Left lobe of liver (tissue), 2 donors: Measurements from ENCODE around the gene HIGD1C. TPM values are rescaled to one million over a fixed set of nuclear protein-coding genes. Genes with fewer than 3 reads are reported as not detected.
A peak's percentile ranks its signal among the peaks of the same experiment; 100 is the strongest.

Source experiments
- ATAC-seq: fragments of 200-7000 bp; cut with Tn5 transposase; one replicate; pipeline ENCODE4 v1.9.1; 2020; ENCODE audit warnings: mild to moderate bottlenecking, moderate library complexity
- DNase-seq: peaks from one replicate; pipeline ENCODE4 v3.0.0-alpha.2; 2020; ENCODE audit warnings: low spot score
- total RNA-seq: library from RNA; stranded (reverse); gene quantifications from one replicate; pipeline ENCODE4 v1.2.1, GENCODE V29; 2021
- donor health status: DM: no; HTN: no; CAD: no; lungs with moderate emphysema.
- donor health status: DM: no; HTN: yes; CAD: no.

HIGD1C gene
- total RNA-seq, 1 donor from 2014 or later: not detected

DNA sequence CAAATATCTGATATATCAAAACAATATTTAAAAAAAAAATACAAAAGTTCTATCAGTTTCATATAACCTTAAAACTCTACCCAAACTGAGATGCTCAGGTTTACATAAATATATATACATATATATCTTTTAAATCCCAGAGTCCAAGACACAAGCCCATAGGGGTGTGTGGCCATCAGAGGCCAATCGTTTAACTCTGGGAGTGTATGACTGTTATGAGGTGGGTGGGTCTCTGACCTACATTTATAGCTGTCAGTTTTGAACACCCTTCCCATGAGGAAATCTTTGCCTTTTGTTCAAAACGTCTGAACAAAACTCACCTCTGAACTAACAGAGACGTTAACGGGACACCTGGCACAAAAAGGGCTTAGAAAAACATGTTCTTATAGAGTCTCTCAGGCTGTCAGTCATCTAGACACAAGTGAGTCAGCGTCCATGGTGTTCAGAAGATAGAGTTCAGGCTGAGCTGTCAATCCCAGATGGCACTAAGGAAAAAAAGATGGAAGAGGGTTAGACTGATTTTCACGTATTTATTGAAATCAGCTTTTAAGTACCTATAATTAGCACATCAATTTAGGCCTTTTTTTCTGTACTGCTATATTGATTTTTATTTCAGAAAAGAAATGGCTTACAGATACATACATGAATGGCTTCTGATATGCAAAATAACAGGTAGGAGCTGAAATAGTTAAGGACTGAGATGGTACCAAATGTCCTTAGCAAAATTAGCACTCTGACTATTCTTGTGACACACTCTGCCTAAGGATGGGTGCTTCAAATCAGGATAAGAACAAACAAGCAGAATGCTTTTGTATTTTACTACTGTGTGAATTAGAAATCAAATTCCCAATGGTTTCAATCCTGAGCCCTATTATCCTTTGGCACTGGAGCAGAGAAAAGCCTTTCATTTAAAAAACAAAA, 29.2 kb downstream of the HIGD1C start:
- ATAC-seq (no peak), DNase-seq (no peak)

DNA sequence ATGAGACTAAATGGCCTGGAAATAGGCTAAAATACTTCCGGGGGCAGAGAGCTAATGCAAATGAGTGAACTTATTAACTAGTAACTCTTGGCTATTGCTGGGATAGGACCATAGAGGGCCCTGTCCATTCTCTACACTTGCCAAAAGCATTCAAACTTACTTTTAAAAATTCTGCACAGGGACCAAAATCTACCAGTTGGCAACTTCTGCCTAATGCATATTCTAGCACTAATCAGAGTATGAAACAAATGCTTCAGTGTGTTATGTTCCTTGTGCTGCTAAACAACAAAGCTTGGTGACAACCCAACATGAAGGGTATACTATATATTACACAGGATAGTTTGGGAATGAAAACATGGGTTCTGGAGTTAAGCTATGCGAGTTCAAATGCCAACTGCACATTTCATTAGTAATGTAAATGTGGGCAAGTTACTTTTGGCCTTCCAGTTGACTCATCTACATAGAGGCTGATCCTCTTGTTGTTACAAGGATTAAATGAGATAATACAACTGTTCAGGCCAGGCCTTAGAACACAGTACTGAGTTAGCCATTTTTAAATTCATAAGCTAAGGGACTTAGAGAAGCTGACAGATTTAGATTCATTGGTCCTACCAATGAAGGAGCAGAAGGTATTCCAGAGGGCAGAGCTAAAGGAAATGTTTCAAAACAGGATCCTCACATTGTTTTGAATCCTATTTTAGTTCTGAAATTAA, 32.4 kb downstream of the HIGD1C start:
- DNase-seq: no peak
- ATAC-seq: no peak

DNA sequence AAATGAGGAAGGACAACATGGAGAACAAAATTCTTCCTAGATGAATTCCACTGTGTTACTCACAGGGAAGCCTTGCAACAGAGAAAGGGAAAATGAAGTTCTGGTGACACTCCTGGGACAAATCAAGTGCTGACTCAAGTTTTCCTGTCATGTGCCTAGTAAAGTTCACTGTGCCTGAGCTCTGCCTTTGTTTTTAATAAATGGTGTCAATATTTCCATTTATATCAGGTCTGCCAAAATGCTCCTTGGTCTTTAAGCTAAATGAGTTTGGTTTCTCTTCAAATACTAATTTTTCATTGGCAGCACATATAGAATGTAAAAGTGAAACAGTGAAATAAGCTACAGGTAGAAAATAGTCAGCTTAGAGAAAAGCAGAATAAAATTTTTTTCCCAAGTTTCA, 33.0 kb downstream of the HIGD1C start:
- ATAC-seq (peak; percentile 67), DNase-seq (no peak)

DNA sequence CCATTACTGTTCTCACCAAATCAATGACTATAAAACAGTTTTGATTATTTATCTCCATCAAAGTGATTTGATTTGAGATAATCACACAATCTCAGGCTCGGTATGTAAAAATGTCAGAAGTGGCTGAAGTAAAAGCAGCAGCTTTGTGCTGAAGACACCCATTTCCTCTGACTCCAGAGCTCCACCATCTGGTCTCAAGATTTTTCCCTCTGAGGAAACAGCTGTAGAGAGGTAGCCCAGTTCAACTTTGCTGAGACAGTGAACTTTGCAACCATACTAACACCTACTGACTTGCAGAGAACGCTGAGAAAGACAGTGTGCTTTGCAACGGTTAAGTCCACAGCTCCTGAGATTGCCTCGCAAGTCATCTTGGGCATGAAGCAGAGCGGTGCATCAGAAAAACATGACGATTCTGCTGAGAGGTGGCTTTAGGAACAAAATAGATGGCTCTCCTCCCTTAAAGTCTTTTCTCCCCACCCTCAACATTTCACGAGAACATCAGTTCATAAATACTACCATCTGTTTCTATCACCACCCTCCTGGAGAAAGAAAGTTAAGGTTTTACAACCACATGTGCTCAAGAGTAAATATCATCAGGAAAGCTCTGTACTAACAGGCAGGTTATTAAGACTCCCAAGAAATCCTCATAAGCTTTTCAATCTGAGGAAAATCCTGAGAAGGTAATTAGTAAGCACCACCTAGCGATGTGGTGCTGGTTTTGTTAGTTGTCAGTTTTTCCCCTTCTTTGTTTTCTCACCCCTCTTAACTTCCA, 34.8 kb downstream of the HIGD1C start:
- ATAC-seq: peak; percentile 95

DNA sequence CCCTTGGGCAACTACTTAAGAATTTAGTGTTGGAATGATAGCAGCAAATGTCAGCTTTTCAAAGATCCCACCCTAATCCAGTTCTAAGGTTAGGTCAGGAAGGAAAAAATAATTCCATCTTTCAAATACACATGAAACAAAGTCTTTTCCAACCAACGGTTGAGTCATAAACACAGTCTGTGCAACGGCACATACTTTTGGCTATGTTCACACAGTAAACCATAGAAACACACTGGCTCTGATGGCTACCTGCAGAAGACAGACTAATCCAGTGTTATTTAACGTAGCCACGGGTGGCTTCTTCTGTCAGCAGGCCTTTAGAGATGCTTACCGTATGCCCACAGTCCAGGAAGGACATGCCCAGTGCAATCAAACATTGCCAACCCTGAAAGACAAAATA, 35.7 kb downstream of the HIGD1C start:
- no peak for ATAC-seq

More for the DNA sequence above, 34.8 kb downstream of the HIGD1C start:
- DNase-seq: peak; percentile 58

DNA sequence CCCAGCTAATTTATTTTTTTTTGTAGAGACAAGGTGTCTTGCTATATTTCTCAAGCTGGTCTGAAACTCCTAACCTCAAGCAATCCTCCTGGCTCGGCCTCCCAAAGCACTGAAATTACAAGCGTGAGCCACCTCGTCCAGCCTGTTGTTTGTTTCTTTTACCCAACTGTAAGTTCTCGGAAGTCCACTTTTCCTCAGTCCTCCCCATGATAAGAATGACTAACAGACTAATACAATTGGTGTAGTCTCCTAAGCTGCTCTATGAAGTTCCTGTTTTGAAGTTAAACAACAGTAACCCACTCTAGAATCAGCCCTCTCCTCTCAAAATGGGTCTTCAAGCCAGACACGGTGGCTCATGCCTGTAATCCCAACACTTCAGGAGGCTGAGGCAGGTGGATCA, 36.5 kb downstream of the HIGD1C start:
- no peak for DNase-seq
- ATAC-seq: no peak

More for the DNA sequence above, 35.7 kb downstream of the HIGD1C start:
- no peak for DNase-seq

DNA sequence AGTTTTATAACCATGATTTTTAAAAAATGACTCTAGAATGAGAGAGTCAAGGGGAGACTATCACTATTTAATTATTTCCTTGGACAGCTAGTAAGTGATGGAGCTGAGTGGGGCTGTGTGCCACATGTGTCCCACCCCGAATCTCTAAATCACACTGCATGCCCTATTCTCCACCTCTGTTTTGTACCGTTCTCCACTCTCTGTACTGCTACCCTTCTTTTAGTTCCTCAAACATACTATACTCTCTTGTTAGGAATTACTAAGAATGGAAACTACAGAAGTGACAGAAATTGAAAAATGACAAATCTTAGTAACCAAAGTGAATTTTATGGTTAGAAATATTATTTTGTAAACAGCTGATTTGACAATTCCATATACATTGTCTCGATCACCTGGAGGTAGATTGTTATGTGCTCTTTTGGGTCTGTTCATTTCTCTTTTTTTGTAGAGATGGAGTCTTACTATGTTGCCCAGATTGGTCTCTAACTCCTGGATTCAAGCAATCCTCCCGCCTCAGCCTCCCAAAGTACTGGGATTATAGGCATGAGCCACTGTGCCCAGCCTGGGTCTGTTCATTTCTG, 37.9 kb downstream of the HIGD1C start:
- ATAC-seq (no peak), DNase-seq (no peak)

DNA sequence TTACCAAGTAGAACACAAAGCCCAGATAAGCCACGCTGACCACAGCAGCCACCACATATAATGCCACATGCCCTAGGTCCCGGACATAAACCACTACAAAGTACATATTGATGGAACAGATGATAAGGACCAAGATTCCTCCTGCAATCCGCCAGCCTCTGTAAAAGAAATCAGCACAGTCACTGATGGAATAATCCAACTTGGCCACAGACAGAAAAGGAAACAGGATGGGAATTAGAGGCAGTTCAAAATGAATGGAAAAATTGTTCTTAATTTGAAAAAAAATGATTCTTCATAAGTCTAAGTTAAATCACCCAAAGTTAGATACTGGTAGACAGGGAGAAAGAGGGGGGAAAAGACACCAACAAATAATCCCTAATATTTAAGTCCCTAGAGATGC, 38.4 kb downstream of the HIGD1C start:
- no peak for ATAC-seq
- DNase-seq: no peak

DNA sequence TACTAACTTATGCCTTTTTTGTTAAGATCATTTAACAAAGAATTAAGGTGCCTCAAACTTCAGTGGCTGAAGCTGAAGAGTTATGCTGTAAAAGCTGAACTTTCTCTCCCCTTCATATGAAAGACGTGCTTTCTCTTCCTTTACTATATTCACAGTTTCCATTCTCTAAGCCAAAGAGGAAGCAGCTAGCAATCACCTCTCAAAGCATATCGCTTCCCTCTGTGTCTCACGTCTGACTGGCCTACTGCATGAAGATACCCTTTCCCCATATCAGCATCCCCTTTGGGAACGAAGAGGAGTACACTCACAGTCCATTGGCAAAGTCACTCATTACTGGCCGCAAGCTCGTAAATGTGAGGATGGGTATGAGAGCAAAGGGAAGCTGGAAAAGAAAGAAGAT, 38.9 kb downstream of the HIGD1C start:
- DNase-seq: no peak
- no peak for ATAC-seq

DNA sequence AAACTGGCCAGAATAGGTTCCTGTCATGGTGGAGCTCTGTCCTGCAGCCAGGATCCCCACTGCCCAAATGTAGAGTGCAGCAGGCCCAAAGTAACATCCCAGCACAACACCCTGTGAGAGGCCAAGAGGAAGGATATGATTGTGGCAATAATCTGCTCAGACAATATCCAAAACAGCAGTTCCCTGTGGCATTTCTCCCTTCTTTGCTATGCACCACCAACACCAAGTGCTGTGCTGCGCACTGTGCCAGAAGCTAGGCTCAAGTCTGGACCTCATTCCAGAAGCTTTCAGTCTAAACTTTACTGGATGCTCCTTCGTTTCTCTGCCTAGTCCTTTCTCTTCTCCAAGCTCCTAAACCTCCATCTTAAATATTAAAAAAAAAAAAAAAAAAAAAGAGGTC, 40.5 kb downstream of the HIGD1C start:
- DNase-seq: no peak
- ATAC-seq: no peak

DNA sequence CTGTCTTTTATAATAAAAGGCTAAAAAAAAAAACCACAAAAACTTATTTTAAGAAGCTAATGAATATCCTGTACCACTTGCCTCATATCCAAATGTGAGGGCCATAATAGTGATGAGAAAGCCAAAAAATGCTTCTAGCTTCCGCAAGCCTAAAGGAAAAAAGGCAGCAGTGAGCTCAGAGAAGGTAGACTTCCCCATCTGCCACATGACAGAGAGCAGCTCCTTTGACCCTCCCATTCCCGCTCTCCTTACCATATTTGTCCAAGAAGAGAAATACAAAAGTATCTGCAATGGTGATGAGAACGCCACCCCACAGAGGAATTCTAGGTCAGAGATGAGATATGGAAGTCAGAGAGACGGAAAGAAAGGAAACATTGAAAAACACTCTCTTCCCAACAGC, 46.7 kb downstream of the HIGD1C start:
- DNase-seq (no peak), ATAC-seq (no peak)

DNA sequence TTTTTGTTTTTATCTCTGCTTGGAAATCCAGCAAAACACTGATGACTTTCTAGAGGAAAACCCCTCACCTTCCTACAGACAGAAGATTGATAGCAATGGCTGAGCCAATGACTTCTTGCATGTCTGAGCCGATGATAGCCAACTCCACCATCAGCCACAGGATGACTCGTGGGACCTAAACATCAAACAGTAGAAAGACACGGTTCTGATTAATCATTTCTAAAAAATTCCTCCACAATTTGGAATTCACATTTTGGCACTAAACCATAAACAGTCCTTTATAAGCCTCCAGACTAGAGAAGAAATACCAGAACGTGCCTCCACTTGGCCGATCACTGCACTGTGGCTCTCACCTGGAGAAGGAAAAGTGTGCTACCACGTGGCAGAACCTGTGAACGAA, 47.9 kb downstream of the HIGD1C start:
- DNase-seq: no peak

DNA sequence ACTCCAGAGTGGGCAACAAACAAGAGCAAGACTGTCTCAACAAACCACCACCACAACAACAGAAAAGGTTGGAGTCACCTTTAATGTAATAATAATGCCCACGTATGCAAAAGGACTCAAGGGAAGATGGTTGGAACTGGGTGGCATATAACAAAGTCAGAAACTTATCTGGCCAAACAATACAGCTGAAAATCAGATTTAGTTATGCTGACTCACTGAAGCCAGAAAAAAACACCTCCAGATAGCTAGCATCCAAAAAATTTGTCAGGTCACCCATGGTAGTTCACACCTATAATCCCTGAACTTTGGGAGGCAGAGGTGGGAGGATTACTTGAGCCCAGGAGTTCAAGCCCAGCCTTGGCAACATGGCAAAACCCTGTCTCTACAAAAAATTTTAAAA, 49.5 kb downstream of the HIGD1C start:
- DNase-seq (no peak), ATAC-seq (no peak)

More for the DNA sequence above, 47.9 kb downstream of the HIGD1C start:
- no peak for ATAC-seq

DNA sequence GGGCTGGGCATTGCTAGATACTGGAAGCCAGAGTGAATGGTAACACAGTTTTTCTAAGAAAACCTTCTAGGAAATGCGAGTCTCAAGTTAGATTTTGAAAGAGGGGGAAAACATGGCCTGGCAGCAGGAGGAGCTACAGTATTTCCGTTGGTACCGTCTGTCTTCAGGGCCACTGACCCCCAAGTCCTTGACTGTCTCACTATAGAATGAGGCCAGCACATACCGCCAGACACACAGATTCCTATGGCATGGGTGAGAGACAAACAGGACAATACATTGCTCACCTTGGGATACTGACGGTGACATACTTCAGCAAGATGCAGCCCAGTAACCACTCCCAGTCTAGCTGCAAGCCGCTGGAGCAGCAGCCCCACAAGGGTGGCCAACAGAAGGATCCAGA, 52.2 kb downstream of the HIGD1C start:
- no peak for DNase-seq
- no peak for ATAC-seq

DNA sequence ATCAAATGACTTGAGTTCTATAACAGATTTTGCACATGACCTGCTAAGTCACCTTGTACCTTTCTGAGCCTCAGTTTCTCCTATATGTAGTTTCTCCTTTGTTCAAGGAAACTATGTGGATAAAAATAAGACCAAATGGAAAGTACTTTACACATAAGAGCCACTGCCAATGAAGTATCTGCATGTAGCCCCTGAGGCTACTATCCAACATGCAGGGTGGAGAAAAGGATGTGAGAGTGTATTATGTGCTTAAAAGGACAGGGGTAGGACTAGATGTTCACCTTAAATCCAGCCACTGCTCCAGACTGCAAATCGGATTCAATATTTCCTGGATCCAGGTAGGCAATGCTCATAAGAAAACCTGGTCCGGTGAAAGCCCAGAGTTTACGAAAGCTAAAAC, 52.7 kb downstream of the HIGD1C start:
- ATAC-seq (no peak), DNase-seq (no peak)

DNA sequence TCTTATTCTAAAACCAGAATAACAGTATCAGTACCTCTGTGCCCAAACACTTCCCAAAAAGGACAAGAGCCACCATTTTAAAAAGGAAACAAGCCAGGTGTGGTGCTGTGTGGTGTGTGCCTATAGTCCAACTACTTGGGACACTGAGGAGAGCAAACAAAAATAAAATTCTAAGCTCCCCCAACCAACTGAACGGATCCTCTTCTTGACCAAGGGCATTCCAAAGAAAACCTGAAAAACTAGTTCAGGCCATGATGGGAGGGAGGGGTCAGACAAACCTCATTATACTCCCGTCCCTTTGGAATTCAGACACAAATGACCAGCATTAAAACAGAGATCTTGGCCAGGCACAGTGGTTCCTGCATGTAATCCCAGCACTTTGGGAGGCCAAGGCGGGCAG, 53.3 kb downstream of the HIGD1C start:
- ATAC-seq (no peak), DNase-seq (no peak)

DNA sequence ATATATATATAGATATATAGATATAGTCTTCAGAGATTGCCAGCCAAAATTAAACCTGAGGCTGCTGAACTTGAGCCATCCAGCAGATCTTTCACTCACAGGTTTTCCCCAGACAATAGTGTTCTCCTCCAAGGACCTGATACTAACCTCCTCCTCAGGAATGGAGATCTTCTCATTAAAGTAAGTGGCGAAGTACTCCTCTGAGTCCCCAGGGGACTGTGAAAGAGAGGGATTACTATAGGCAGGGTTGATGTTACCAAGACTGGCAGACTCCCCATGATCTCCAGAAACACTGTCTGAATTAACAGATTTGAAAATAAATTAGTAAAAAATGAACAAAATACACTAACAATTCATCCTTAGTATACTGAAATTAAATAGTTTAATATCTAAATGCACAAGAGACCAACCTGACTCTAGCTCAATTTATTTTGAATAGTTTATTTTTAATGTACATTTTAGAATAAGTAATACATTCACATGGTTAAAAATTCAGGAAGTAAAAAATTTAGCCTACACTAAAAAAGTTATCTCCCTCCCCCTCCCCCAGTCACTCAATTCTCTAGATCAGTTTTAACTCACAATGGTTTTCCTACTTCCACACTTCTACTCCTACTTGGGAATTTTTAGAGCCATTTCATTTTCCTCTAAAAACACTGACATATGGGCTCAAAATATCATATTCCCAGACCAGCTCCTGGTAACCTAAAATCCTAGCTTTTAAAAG, 56.1 kb downstream of the HIGD1C start:
- DNase-seq (no peak), ATAC-seq (no peak)

DNA sequence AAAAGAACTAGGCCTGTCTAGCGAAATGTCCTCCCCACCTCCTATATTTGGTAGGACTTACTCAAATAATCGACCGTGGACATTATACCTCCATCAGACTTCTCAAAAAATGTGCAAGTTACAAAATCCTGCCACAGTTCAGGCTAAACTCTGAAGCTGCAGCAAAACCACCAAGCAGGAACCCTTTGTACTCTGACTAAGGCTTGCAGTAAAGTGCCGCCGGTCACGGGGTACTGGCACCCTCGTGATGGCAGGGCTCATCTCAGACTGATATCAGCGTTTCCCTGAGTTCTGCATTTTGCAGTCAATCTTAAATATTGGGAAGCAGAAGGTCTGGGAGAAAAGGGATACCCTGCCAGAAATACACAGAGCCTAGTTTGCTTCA, 56.7 kb downstream of the HIGD1C start:
- ATAC-seq: peak; percentile 92
- DNase-seq: peak; percentile 56

DNA sequence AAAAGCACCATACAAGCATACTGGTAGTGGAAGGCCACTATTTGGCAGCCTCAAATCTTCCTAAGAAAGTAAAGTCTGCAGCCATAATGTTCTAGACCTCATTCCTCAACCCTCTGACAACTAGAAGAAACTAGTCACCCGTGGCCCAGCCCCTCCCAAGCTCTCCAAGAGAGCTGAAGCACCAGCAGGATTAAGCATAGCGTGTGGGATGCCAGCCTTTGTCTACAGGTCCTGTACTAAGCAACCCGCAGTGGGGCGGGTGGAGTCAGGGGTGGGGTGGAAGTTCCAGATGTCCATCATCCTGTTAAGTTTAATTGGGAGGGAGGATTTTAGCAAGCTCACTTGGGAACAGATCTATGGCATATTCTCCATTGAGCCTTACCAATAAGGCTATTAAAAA, 59.6 kb downstream of the HIGD1C start:
- DNase-seq (no peak), ATAC-seq (no peak)

DNA sequence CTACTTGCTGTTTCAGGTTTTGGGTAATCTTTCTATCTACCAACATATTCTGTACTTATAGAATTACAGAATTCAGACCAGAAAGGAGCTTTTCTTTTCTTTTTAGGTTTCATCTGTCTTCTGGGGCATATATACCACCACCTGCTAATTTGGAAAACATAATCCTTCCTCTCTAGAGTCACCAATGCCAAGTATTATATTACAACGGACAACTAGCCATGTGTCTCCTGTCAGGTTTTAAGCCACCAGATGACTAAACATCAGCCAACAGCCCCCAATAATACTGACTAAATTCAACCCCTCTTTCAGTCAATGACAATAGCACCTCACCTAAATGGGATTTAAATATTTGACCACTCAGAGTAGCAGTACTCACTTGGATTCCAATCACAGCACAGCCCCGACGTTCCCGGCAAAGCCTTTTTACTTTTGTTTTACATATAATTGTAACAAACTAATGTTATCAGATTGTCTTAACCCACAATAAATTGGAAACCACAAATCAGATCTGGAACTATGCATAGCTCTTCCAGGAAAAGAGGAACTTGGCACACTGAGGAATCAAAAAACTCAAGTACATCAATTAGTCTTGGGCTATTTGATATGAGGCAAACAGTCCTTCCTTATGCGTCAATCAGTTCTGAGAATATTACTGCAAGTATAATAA, 60.4 kb downstream of the HIGD1C start:
- ATAC-seq: no peak
- DNase-seq: no peak
